ENCODE results near the gene GPR84.

GPR84 gene

GRCh38 chr12:54364413-54364812 is at the start of gene GPR84:
GPR84 (minus strand) TSS chr12:54364486; CDS start chr12:54363851, 635 bp downstream.
- DNase-seq = no peak

GRCh38 chr12:54413284-54414190 is 49.3 kb upstream of the GPR84 start:
- DNase-seq = no peak

GRCh38 chr12:54412786-54413185 is 48.5 kb upstream of the GPR84 start:
- DNase-seq = no peak

- no peak for DNase-seq
Observed at GRCh38 chr12:54412348-54412747, 48.1 kb upstream of the GPR84 start.

GRCh38 chr12:54411391-54412241 is 47.3 kb upstream of the GPR84 start:
- no peak for DNase-seq

- DNase-seq = no peak
Observed at GRCh38 chr12:54409267-54409666, 45.0 kb upstream of the GPR84 start.

- DNase-seq = no peak
Observed at GRCh38 chr12:54407183-54407905, 43.1 kb upstream of the GPR84 start.

- no peak for DNase-seq
Observed at GRCh38 chr12:54405573-54405972, 41.3 kb upstream of the GPR84 start.

- DNase-seq = no peak
Observed at GRCh38 chr12:54405106-54405505, 40.8 kb upstream of the GPR84 start.

GRCh38 chr12:54404061-54405004 is 40.0 kb upstream of the GPR84 start:
- peak; percentile 22 for DNase-seq

GRCh38 chr12:54401119-54401518 is 36.8 kb upstream of the GPR84 start:
- DNase-seq = no peak

- DNase-seq = peak; percentile 46
Observed at GRCh38 chr12:54398995-54399793, 34.9 kb upstream of the GPR84 start.

GRCh38 chr12:54398218-54398617 is 33.9 kb upstream of the GPR84 start:
- DNase-seq = no peak

GRCh38 chr12:54397157-54397556 is 32.9 kb upstream of the GPR84 start:
- DNase-seq = no peak

- no peak for DNase-seq
Observed at GRCh38 chr12:54395545-54395944, 31.3 kb upstream of the GPR84 start.

- DNase-seq = no peak
Observed at GRCh38 chr12:54394986-54395385, 30.7 kb upstream of the GPR84 start.

- DNase-seq = peak; percentile 9
Observed at GRCh38 chr12:54394281-54394719, 30.0 kb upstream of the GPR84 start.

GRCh38 chr12:54393743-54394142 is 29.5 kb upstream of the GPR84 start:
- no peak for DNase-seq

- no peak for DNase-seq
Observed at GRCh38 chr12:54393207-54393609, 28.9 kb upstream of the GPR84 start.

GRCh38 chr12:54392485-54393206 is 28.4 kb upstream of the GPR84 start:
- no peak for DNase-seq

Measured in NCI-H1105 treated with DMSO at 0.1 percent for 48 hours (cell line).